Measurements from ENCODE around the gene GTPBP1.

GTPBP1 gene

GRCh38 chr22:38739300-38740055, 33.7 kb downstream of the GTPBP1 start:
- no peak for DNase-seq (ENCODE audit: extremely low read depth in 1 of 2, low read depth in 1 of 2)

GRCh38 chr22:38740116-38740723, 34.5 kb downstream of the GTPBP1 start:
- no peak for DNase-seq (ENCODE audit: extremely low read depth in 1 of 2, low read depth in 1 of 2)

GRCh38 chr22:38740754-38741153, 35.0 kb downstream of the GTPBP1 start:
- DNase-seq (ENCODE audit: extremely low read depth in 1 of 2, low read depth in 1 of 2), result no peak

- DNase-seq (ENCODE audit: extremely low read depth in 1 of 2, low read depth in 1 of 2), result no peak
Measured at GRCh38 chr22:38741166-38741565, 35.4 kb downstream of the GTPBP1 start.

GRCh38 chr22:38741576-38741975, 35.8 kb downstream of the GTPBP1 start:
- DNase-seq (ENCODE audit: extremely low read depth in 1 of 2, low read depth in 1 of 2), result no peak

GRCh38 chr22:38742176-38742942, 36.6 kb downstream of the GTPBP1 start:
- no peak for DNase-seq (ENCODE audit: extremely low read depth in 1 of 2, low read depth in 1 of 2)

GRCh38 chr22:38744981-38745380, 39.2 kb downstream of the GTPBP1 start:
- DNase-seq (ENCODE audit: extremely low read depth in 1 of 2, low read depth in 1 of 2), result no peak

GRCh38 chr22:38745676-38746460, 40.1 kb downstream of the GTPBP1 start:
- no peak for DNase-seq (ENCODE audit: extremely low read depth in 1 of 2, low read depth in 1 of 2)

GRCh38 chr22:38748487-38749136, 42.9 kb downstream of the GTPBP1 start:
- DNase-seq (ENCODE audit: extremely low read depth in 1 of 2, low read depth in 1 of 2), result no peak

- DNase-seq (ENCODE audit: extremely low read depth in 1 of 2, low read depth in 1 of 2), result no peak
Measured at GRCh38 chr22:38750104-38750503, 44.4 kb downstream of the GTPBP1 start.

GRCh38 chr22:38750638-38751037, 44.9 kb downstream of the GTPBP1 start:
- no peak for DNase-seq (ENCODE audit: extremely low read depth in 1 of 2, low read depth in 1 of 2)

- DNase-seq (ENCODE audit: extremely low read depth in 1 of 2, low read depth in 1 of 2), result no peak
Measured at GRCh38 chr22:38751066-38751421, 45.3 kb downstream of the GTPBP1 start.

- DNase-seq (ENCODE audit: extremely low read depth in 1 of 2, low read depth in 1 of 2), result peak; percentile 57 to 69
Measured at GRCh38 chr22:38751422-38752346, 45.9 kb downstream of the GTPBP1 start.

GRCh38 chr22:38753948-38754750, 48.4 kb downstream of the GTPBP1 start:
- DNase-seq (ENCODE audit: extremely low read depth in 1 of 2, low read depth in 1 of 2), result no peak

- no peak for DNase-seq (ENCODE audit: extremely low read depth in 1 of 2, low read depth in 1 of 2)
Measured at GRCh38 chr22:38754751-38755154, 49.0 kb downstream of the GTPBP1 start.

- DNase-seq (ENCODE audit: extremely low read depth in 1 of 2, low read depth in 1 of 2), result peak in 1 of 2 donors; percentile 45
Measured at GRCh38 chr22:38755155-38755910, 49.6 kb downstream of the GTPBP1 start.

- DNase-seq (ENCODE audit: extremely low read depth in 1 of 2, low read depth in 1 of 2), result peak; percentile 86 to 92
Measured at GRCh38 chr22:38755911-38756532, 50.3 kb downstream of the GTPBP1 start, which contains the start of gene SUN2. SUN2 (minus strand) TSS chr22:38755998; CDS start chr22:38752628, 3,370 bp downstream.
